Smooth muscle cell (in vitro differentiated cells): ENCODE results near the gene IL31RA. TPM values are rescaled to one million over a fixed set of nuclear protein-coding genes. Genes with fewer than 3 reads are reported as not detected.

Experiments
- DNase-seq: peaks from one replicate; lab custom pipeline; 2025; ENCODE audit not compliant: unreplicated experiment; lab: John Stamatoyannopoulos, UW
- H2AFZ ChIP-seq: fragments of 200-600 bp; sonication (generic); 2 replicates; pipeline ENCODE4 v1.6.0; 2016; ENCODE audit warnings: antibody characterized with exemption, low read depth, mild to moderate bottlenecking
- H3F3A ChIP-seq: fragments of 200-600 bp; sonication (generic); 2 replicates; pipeline ENCODE4 v1.6.0; 2017; ENCODE audit warnings: antibody characterized with exemption, low read depth
- H3K27ac ChIP-seq: fragments of 200-600 bp; sonication (generic); 2 replicates; pipeline ENCODE4 v1.5.1; 2016; ENCODE audit warnings: low read depth, mild to moderate bottlenecking
- H3K27me3 ChIP-seq: fragments of 200-600 bp; sonication (generic); 2 replicates; pipeline ENCODE4 v1.6.1; 2016; ENCODE audit warnings: low read depth, mild to moderate bottlenecking
- H3K36me3 ChIP-seq: fragments of 200-600 bp; sonication (generic); 2 replicates; pipeline ENCODE4 v1.5.1; 2016; ENCODE audit warnings: low read depth
- H3K4me1 ChIP-seq: fragments of 200-600 bp; sonication (generic); 2 replicates; pipeline ENCODE4 v1.5.1; 2016; ENCODE audit warnings: low read depth
- H3K4me2 ChIP-seq: fragments of 200-600 bp; sonication (generic); 2 replicates; pipeline ENCODE4 v1.6.0; 2016; ENCODE audit warnings: mild to moderate bottlenecking
- H3K4me3 ChIP-seq: fragments of 200-600 bp; sonication (generic); 2 replicates; pipeline ENCODE4 v1.5.1; 2016; ENCODE audit warnings: mild to moderate bottlenecking
- H3K79me2 ChIP-seq: fragments of 200-600 bp; sonication (generic); 2 replicates; pipeline ENCODE4 v1.6.0; 2016; ENCODE audit warnings: low read depth, mild to moderate bottlenecking
- H3K9ac ChIP-seq: fragments of 200-600 bp; sonication (generic); 2 replicates; pipeline ENCODE4 v1.6.0; 2016; ENCODE audit warnings: low read depth
- H3K9me3 ChIP-seq: fragments of 200-600 bp; sonication (generic); replicated peaks from 2 replicates; pipeline ENCODE4 v1.5.1; 2016; ENCODE audit warnings: low read depth
- H4K20me1 ChIP-seq: fragments of 200-600 bp; sonication (generic); 2 replicates; pipeline ENCODE4 v1.6.0; 2016; ENCODE audit warnings: low read depth
- CTCF ChIP-seq: fragments of 200-600 bp; sonication (generic); IDR thresholded peaks from 2 replicates; pipeline ENCODE4 v1.5.1; 2017; ENCODE audit warnings: borderline replicate concordance, mild to moderate bottlenecking, antibody characterized with exemption; ENCODE audit not compliant: insufficient read depth, poor library complexity, severe bottlenecking
- WGBS: methylation state at CpG from one replicate; pipeline ENCODE4 v1.1.7; 2016; ENCODE audit warnings: low lambda C conversion rate; 5-methylcytosine and 5-hydroxymethylcytosine counted together
- polyA plus RNA-seq: library from polyadenylated mRNA; unstranded; fragments of >200 nt; fragmentation: Nextera tagmentation; extraction: Ambion mirVana; gene quantifications from 2 replicates; pipeline ENCODE4 v1.2.1, GENCODE V29; 2016
- total RNA-seq: library from RNA; depleted of rRNA; stranded (reverse); fragments of >200 nt; gene quantifications from 2 replicates; pipeline ENCODE4 v1.2.3, GENCODE V29; 2014

The IL31RA gene
- total and polyA plus RNA-seq, 2 experiments from 2014 or later = 0.67 to 2.2 TPM

- H4K20me1 ChIP-seq = no peaks in the 10 kb centered on the region
- H3K27me3 ChIP-seq = no peaks in the 10 kb centered on the region
- H3K9me3 ChIP-seq = no peaks in the 10 kb centered on the region
- no peak overlapping the region for H3K9ac ChIP-seq
- no peaks in the 10 kb centered on the region for H3K4me1 ChIP-seq
- 87% methylated on average over 10 of the region's 10 CpGs for WGBS
- no peak overlapping the region for H3K27ac ChIP-seq
- no peak for TF ChIP-seq CTCF
- no peaks in the 10 kb centered on the region for H3K79me2 ChIP-seq
- no peak overlapping the region for H3K4me2 ChIP-seq
- no peaks in the 10 kb centered on the region for H3F3A ChIP-seq
- H3K36me3 ChIP-seq = no peaks in the 10 kb centered on the region
- no peak for DNase-seq
- H3K4me3 ChIP-seq = no peak overlapping the region
- H2AFZ ChIP-seq = no peak overlapping the region
Measured at GRCh38 chr5:55913466-55914413, 62.6 kb downstream of the IL31RA start.

DNA sequence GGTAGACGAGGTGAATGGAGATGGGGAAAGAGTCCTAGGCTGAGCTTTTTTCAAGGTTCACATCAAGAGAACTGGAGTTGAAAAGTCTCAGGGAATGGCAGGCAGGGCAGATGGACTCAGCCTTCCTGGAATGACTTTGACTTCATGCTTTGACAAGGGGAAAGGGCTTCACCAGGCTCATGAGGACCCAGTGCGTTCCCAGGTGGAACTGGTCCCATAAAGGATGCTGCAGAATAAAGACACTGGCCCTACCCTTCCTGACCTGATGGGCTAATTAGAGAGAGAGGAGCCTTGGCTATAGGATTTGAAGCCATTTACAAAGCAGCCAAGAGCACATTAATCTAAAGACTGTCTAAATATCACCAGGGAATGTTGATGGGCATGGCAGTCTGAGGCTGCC, 63.8 kb downstream of the IL31RA start:
- no peak overlapping the region for H3K4me2 ChIP-seq
- no peaks in the 10 kb centered on the region for H3F3A ChIP-seq
- H3K27me3 ChIP-seq = no peaks in the 10 kb centered on the region
- no peak overlapping the region for H3K27ac ChIP-seq
- H3K9ac ChIP-seq = no peak overlapping the region
- TF ChIP-seq CTCF = no peak
- no peak for DNase-seq
- no peak overlapping the region for H3K4me3 ChIP-seq
- H2AFZ ChIP-seq = no peak overlapping the region
- H3K36me3 ChIP-seq = no peaks in the 10 kb centered on the region
- H3K4me1 ChIP-seq = no peaks in the 10 kb centered on the region
- WGBS = 98% methylated on average over 2 of the region's 2 CpGs
- no peaks in the 10 kb centered on the region for H3K79me2 ChIP-seq
- no peaks in the 10 kb centered on the region for H4K20me1 ChIP-seq
- H3K9me3 ChIP-seq = no peaks in the 10 kb centered on the region

GRCh38 chr5:55915783-55916182, 64.6 kb downstream of the IL31RA start:
- TF ChIP-seq CTCF = no peak
- Histone ChIP-seq H3F3A (no peaks in the 10 kb centered on the region), H2AFZ (no peak overlapping the region), H3K27ac (no peak overlapping the region), H3K27me3 (no peaks in the 10 kb centered on the region), H3K4me3 (no peak overlapping the region), H3K9ac (no peak overlapping the region), H3K9me3 (no peaks in the 10 kb centered on the region), H3K79me2 (no peaks in the 10 kb centered on the region), H4K20me1 (no peaks in the 10 kb centered on the region), H3K4me1 (no peaks in the 10 kb centered on the region), H3K4me2 (no peak overlapping the region), H3K36me3 (no peaks in the 10 kb centered on the region)
- no peak for DNase-seq
- 55% methylated on average over 3 of the region's 3 CpGs for WGBS
